NB4 (cell line): ENCODE results near the gene CYP3A7.

ENCODE experiments used
- DNase-seq: peaks from one replicate; pipeline ENCODE4 v3.0.0; 2010; ENCODE audit warnings: low read depth
- H3K4me3 ChIP-seq: one replicate; pipeline ENCODE4 v1.5.1; 2011; ENCODE audit warnings: mild to moderate bottlenecking, low read depth, low read length, moderate library complexity
- MYC ChIP-seq: IDR thresholded peaks from 2 replicates; pipeline ENCODE4 v1.6.1; 2011; ENCODE audit warnings: low read depth, low read length
- POLR2A ChIP-seq: IDR thresholded peaks from 2 replicates; pipeline ENCODE4 v1.6.1; 2011; ENCODE audit warnings: mild to moderate bottlenecking; ENCODE audit not compliant: insufficient read length; ENCODE audit errors: extremely low read depth
- TF ChIP-seq, protein P1 (sequence below): IDR thresholded peaks from 2 replicates; pipeline ENCODE4 v1.6.1; 2011; ENCODE audit warnings: low read depth, low read length
- TF ChIP-seq, protein P2 (sequence below): IDR thresholded peaks from one replicate; pipeline ENCODE4 v1.5.1; 2012; ENCODE audit warnings: low read depth, low read length

CYP3A7 gene

DNA sequence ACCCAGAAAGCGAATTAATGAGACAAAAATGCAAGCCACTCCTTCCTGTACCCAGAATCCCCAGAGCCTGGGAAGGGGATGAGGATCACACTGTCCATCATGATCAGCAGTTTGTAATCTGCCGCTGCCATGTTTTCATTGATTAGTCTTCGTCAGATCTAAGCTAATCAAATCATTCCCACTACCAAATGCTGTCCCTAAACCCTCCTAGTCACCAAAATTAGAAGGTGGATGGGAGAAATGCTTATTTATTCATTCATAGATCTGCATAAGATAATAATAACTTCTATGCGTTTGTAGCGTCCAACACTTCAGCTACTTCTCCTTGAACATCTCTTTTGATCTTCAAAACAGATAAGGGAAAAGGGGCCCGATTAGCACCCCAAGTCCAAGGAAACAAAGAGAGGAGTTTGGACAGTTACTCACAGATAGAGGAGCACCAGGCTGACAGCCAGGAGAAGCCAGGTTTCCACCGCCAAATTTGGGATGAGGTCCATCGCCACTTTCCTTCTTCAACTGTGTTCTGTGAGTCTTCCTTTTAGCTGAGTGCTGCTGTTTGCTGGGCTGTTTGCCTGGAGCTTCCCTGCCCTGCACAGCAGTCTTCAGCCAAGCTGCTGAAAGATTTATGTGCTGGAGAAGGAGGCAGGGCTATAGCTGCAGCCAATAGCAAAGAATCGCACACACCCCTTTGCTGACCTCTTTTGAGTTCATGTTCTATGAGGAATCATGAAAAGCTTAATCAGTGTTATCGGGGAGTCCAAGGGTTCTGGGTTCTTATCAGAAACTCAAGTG, 55.4 kb downstream of the CYP3A7 start, which contains the start of gene CYP3A5:
CYP3A5 (minus strand) TSS at position 597 of the 792 bp plus-strand sequence; CDS start at position 497, 100 bp downstream.
- no peak within 1 kb of the TSS for H3K4me3 ChIP-seq
- DNase-seq: peak; percentile 18
- TF ChIP-seq, protein P1, sequence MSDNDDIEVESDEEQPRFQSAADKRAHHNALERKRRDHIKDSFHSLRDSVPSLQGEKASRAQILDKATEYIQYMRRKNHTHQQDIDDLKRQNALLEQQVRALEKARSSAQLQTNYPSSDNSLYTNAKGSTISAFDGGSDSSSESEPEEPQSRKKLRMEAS: no peak
- TF ChIP-seq, protein P2, sequence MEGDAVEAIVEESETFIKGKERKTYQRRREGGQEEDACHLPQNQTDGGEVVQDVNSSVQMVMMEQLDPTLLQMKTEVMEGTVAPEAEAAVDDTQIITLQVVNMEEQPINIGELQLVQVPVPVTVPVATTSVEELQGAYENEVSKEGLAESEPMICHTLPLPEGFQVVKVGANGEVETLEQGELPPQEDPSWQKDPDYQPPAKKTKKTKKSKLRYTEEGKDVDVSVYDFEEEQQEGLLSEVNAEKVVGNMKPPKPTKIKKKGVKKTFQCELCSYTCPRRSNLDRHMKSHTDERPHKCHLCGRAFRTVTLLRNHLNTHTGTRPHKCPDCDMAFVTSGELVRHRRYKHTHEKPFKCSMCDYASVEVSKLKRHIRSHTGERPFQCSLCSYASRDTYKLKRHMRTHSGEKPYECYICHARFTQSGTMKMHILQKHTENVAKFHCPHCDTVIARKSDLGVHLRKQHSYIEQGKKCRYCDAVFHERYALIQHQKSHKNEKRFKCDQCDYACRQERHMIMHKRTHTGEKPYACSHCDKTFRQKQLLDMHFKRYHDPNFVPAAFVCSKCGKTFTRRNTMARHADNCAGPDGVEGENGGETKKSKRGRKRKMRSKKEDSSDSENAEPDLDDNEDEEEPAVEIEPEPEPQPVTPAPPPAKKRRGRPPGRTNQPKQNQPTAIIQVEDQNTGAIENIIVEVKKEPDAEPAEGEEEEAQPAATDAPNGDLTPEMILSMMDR: no peak
- no peak for TF ChIP-seq MYC
- TF ChIP-seq POLR2A: no peak

DNA sequence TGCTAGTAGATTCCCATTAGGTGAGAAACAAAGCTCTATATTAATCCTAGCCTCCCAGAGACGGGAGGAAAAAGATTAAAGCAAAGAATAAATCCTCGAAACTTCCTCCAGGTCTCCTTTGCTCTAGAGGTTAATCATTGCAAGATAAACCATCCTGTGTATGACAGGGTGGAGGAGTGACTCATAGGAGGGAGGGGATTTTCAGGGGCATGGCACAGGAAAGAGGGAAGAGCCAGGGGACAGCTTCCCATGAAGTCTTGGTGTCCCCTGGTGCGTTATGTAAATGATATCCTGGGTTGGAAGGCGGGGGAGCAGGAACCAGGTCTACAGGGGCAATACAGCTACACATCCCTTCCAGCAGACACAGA, 56.0 kb downstream of the CYP3A7 start:
- TF ChIP-seq MYC (no peak), POLR2A (no peak)
- TF ChIP-seq, protein P1: no peak
- TF ChIP-seq, protein P2: no peak
- H3K4me3 ChIP-seq: no peak overlapping the region
- peak; percentile 41 for DNase-seq

DNA sequence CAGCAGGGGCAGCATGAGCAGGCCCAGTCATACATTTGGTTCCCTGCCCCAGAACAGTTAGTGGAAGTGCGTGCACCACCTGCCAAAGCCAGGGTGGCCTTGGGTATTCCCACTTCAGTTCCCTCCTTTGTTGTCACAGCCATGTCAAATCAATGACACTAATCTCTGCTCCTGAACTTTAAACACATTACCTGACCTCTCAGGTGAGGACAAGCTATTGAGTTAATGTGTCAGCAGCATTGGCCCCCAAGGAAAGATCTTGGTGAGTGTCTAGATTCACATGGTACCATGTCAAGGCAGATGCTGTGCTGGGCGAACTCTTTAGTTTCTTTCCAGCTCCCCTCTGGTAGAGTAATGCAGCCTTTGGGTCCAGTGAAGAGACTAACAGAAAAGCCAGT, 57.3 kb downstream of the CYP3A7 start:
- no peak overlapping the region for H3K4me3 ChIP-seq
- DNase-seq: no peak
- TF ChIP-seq, protein P1: no peak
- TF ChIP-seq, protein P2: no peak
- no peak for TF ChIP-seq POLR2A
- no peak for TF ChIP-seq MYC

- no peak for DNase-seq
- TF ChIP-seq MYC (no peak), POLR2A (no peak)
- TF ChIP-seq, protein P1: no peak
- TF ChIP-seq, protein P2: no peak
- H3K4me3 ChIP-seq: no peak overlapping the region
Observed at GRCh38 chr7:99677013-99677647, 57.9 kb downstream of the CYP3A7 start.

- no peak overlapping the region for H3K4me3 ChIP-seq
- TF ChIP-seq, protein P2: no peak
- no peak for TF ChIP-seq POLR2A
- no peak for TF ChIP-seq MYC
- TF ChIP-seq, protein P1: no peak
- no peak for DNase-seq
Observed at GRCh38 chr7:99674995-99675742, 59.8 kb downstream of the CYP3A7 start.
